Fibroblast of villous mesenchyme (primary cell): Measurements from ENCODE around the gene WDR45B. TPM values are rescaled to one million over a fixed set of nuclear protein-coding genes. Genes with fewer than 3 reads are reported as not detected.

Experiments
- DNase-seq: peaks from one replicate; pipeline ENCODE4 v3.0.0-alpha.2; 2010; ENCODE audit warnings: low read depth
- H3K4me3 ChIP-seq: 2 replicates; pipeline ENCODE4 v1.5.1; 2011; ENCODE audit warnings: low read depth, mild to moderate bottlenecking, low read length
- CTCF ChIP-seq: IDR thresholded peaks from 2 replicates; pipeline ENCODE4 v1.5.1; 2012; ENCODE audit warnings: low read depth, mild to moderate bottlenecking, low read length; ENCODE audit not compliant: insufficient read depth
- total RNA-seq: library from RNA; depleted of rRNA; stranded (reverse); fragments of >200 nt; gene quantifications from 2 replicates; pipeline ENCODE4 v1.2.3, GENCODE V29; 2012

WDR45B gene
- total RNA-seq, 1 donor: 70.8 TPM

GRCh38 chr17:82644148-82644547 is 4.1 kb downstream of the WDR45B start:
- H3K4me3 ChIP-seq: no peak overlapping the region
- no peak for TF ChIP-seq CTCF
- DNase-seq: no peak

- H3K4me3 ChIP-seq: no peak overlapping the region
- TF ChIP-seq CTCF: no peak
- DNase-seq: no peak
Observed at GRCh38 chr17:82642022-82642421, 6.2 kb downstream of the WDR45B start.

GRCh38 chr17:82640036-82640435 is 8.2 kb downstream of the WDR45B start:
- DNase-seq: no peak
- no peak for TF ChIP-seq CTCF
- H3K4me3 ChIP-seq: no peak overlapping the region

- no peak for TF ChIP-seq CTCF
- H3K4me3 ChIP-seq: no peak overlapping the region
- no peak for DNase-seq
Observed at GRCh38 chr17:82639628-82640027, 8.6 kb downstream of the WDR45B start.

DNA sequence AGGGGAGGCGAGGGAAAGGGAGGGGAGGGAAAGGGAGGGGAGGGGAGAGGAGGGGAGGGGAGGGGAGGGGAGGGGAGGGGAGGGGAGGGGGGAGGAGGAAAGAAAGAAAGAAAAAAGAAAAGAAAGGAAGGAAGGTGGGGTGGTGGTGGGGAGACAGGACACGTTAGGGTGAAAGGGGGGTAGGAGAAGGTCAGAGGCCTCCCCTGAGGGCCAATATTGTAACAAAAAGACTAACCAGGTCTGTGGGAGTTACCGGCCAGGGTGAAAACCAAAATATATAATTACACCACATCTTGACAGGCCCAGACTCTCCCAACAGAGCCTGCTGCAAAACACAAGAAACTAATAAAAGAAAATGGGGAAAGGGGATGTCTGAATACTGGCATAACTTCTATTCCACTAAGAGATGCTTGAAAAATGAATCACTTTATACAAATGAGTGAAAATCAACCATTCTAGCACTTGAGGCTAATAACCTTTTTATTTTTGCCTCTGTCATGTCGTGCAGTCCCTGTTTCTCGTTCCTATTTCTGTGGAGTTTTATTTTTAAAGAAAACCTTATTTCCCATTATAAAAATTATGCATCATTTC is 10.0 kb downstream of the WDR45B start:
- no peak for DNase-seq
- no peak for TF ChIP-seq CTCF
- H3K4me3 ChIP-seq: no peak overlapping the region

DNA sequence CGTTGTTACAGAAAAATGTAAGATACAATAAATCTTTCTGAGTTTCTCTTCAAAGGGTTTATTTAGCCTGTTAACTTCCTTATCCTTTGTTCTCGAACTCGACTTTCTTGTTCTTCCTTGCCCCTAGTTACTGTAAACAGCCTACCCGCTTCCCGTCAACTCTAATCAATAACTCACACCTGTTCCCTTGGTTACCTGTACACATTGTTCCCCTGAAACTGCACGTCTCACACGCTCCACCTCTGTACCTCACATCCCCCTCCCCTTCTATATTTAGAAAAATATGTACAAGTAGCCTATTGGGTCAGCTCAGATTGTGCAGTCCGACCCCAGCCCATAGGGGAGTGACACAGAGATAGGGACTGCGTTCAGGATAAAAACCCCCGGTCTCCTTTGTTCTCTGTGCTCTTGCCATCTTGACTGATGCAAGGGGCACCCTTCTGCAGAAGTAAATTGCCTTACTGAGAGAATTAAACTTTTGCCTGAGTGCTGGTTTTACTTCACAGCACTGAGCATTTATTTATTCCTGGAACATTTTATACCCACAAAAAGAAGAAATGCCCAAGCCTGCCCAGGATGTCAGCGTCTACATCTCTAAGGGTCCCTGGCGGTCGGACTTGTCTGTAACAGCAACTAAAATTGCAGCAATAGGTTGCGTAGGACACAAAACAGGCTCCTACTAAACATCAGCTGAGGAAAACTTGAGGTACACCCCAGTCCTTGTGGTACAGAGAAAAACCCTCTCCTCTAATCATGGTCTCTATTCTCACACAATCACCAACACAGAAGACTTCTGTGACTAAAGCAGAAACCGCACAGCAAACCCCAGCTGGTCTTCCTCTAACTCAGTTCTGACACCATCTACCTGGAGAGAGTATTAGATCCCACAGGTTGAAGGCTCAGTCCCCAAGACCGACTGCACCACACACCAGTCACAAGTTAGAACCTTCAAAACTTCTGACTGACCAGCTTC is 11.3 kb downstream of the WDR45B start:
- TF ChIP-seq CTCF: no peak
- DNase-seq: no peak
- H3K4me3 ChIP-seq: no peak overlapping the region

GRCh38 chr17:82633343-82633742 is 14.9 kb downstream of the WDR45B start:
- DNase-seq: no peak
- no peak overlapping the region for H3K4me3 ChIP-seq
- no peak for TF ChIP-seq CTCF
